SKM-1 (cell line): ENCODE measurements around the gene ZDHHC8.

Source experiments
- DNase-seq: peaks from one replicate; lab custom pipeline; 2025; ENCODE audit not compliant: unreplicated experiment; lab: John Stamatoyannopoulos, UW

ZDHHC8 gene, protein sequence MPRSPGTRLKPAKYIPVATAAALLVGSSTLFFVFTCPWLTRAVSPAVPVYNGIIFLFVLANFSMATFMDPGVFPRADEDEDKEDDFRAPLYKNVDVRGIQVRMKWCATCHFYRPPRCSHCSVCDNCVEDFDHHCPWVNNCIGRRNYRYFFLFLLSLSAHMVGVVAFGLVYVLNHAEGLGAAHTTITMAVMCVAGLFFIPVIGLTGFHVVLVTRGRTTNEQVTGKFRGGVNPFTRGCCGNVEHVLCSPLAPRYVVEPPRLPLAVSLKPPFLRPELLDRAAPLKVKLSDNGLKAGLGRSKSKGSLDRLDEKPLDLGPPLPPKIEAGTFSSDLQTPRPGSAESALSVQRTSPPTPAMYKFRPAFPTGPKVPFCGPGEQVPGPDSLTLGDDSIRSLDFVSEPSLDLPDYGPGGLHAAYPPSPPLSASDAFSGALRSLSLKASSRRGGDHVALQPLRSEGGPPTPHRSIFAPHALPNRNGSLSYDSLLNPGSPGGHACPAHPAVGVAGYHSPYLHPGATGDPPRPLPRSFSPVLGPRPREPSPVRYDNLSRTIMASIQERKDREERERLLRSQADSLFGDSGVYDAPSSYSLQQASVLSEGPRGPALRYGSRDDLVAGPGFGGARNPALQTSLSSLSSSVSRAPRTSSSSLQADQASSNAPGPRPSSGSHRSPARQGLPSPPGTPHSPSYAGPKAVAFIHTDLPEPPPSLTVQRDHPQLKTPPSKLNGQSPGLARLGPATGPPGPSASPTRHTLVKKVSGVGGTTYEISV

DNA sequence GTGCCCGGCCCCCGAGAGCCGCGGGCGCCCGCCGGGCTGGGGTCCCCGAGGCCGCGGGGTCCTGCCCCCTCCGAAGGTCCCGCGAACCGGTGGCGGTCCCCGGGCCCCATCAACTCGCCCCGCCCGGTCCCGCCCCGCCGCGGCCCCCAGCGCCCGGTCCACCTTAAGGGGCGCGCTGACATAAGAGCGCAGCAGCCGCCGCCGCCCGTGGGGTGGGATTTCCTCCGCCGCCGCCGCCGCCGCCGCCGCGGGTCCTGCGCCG, at the start of gene ZDHHC8:
TSS of gene ZDHHC8 (plus strand) at position 208 of the 262 bp plus-strand sequence. CDS start 144 bp downstream, outside the sequence.
- no peak for DNase-seq

GRCh38 chr22:20083157-20083890, 48.3 kb upstream of the ZDHHC8 start:
- DNase-seq: no peak

- DNase-seq: no peak
Measured at GRCh38 chr22:20083891-20084546, 47.6 kb upstream of the ZDHHC8 start.

DNA sequence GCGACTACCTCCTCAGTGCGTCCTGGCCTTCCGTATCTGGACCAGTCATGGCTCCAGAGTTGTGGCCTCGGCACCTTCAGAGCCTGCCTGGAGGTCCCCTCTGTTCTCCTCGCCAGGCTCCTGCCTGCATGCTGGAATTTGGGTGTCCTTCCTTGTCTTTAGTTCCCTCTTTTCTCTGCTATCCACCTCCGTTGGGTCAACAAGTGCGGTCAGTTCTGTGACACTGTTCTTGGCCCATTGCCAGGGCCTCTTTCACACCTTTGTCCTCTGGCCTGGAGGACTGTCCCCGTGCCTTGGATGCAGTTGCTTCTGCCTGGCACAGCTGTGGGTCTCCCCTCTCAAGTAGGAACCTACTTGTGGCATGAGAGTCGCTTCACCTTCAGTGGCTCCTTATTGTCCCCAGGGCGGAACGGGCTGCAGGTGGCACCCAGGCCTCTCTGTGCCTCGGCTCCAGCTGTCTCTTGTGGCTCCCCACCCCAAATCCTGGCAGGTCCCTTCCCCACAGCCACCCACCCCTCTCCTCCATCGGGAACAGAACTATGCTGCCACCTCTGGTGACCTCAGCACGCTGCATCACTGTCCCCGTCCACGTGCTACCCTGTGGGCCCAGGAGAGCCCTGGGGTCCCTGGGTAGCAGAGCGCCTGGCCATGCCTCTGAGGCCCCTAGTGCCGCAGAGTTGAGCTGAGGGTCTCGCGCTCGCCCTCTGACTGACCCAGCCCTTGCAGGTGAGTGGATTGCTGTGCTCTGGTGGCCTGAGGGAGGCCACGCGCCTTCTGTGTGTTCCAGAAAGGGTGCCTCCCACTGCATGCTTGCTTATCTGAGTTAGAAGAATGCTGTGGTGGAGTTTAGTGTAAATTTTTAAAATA, 46.8 kb upstream of the ZDHHC8 start:
- no peak for DNase-seq

GRCh38 chr22:20085651-20086050, 46.0 kb upstream of the ZDHHC8 start:
- no peak for DNase-seq

DNA sequence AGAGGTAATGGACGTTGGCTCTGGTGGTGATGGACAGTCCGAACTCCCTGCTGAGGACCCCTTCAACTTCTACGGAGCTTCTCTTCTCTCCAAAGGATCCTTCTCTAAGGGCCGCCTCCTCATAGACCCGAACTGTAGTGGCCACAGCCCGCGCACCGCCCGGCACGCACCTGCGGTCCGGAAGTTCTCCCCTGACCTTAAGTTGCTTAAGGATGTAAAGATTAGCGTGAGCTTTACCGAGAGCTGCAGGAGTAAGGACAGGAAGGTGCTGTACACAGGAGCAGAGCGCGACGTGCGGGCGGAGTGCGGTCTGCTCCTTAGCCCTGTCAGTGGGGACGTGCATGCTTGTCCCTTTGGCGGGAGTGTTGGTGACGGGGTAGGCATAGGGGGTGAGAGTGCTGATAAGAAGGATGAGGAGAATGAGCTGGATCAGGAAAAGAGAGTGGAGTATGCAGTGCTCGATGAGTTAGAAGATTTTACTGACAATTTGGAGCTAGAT, 45.5 kb upstream of the ZDHHC8 start:
- no peak for DNase-seq

DNA sequence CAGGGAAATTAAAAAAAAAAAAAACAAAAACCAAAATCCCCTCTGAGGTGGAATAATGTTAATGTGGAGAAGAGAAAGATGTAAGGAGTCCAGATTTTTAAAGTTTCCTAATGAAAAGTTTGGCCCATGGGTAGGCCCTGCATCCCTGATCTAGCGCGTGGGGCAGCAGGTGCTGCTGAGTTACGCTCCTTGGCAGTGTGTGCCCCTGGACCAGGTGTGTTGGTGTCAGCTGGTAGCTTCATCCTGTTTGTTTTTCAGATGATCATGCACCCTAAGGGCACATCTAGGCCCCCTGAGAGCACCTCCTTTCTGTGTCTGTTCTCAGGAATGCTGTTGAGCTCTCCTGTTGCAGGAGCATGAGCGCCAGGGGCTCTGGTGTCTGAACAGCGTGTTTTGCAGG, 44.8 kb upstream of the ZDHHC8 start:
- no peak for DNase-seq

DNA sequence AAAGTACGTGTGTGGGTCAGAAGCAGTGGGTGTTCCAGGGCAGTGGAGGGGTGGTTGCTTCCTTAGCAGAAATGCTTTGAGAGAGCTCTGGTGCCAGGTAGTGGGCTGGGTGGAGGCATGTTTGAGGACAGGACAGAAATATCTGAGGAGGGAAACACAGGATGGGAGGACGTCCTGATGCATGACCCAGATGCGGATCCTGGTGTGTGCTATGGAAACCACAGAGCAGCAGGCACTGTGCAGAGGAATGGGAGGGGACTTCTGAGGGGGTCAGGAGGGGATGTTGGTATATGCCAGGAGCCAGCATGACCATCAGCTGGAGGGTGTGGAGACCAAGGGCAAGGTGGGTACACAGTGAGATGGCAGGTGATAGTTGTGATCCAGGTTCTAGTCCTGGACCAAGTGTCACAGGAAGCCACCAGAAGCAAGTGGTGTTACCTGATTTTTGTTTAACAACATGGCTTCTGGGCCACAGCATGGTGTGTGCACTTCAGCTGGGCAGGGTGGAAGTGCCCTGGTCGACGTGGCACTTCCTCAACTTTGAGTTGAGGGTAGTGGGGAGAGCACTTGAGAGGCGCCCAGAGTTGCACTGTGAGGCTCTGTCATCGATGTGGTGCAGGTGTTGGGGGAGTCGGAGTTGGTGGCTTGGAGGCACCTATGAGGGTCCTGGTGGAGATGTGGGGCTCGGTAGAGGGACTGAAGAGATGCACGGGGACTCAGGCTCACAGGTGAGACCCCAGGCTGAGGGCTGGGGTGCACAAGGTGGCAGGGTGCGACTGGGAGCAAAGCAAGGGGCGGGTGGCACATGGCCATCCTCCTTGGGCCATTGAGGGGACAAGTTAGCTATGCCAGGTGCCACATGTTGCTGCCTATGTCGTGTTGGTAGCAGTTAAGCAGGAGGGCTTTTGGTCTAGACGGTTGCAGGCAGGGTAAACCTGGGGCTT, 44.0 kb upstream of the ZDHHC8 start:
- no peak for DNase-seq

- no peak for DNase-seq
Measured at GRCh38 chr22:20088263-20088648, 43.3 kb upstream of the ZDHHC8 start.

- DNase-seq: no peak
Measured at GRCh38 chr22:20089226-20089976, 42.2 kb upstream of the ZDHHC8 start.

- DNase-seq: no peak
Measured at GRCh38 chr22:20089977-20090729, 41.5 kb upstream of the ZDHHC8 start.

GRCh38 chr22:20090730-20091240, 40.8 kb upstream of the ZDHHC8 start:
- no peak for DNase-seq

DNA sequence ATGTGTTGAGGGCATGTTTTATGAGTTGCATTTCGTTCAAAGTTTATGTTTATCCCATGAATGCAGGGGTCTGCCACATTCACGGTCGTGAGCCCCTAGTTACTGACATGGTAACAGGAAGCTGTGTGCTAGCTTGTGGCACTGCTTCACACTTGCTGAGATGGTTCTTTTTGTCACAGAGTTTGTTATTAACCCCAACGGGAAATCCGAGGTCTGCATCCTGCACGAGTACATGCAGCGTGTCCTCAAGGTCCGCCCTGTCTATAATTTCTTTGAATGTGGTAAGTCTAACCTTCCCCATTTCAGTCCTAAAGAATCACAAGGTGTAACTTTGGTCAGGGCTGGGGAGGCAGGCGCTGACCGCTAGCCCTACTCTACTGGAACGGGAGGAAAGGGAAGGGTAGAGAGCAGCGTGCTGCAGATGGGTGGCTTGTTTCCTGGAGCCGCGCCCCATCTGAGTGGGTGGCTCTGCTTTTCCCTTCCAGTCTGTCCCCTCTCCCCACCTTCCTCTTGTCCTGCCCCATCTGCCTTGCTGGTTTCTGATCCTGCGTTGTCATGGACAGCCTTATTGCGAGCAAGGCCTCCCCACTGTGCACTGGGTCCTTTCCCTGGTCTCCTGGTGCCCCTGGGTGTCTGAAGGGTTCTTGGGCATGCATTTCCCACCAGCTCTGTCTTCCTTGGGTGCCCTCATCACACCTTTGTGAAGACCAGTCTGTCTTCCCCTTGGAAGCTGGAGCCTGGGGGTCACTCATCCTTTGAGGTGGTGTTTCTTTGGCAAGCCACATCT, 39.7 kb upstream of the ZDHHC8 start:
- no peak for DNase-seq

GRCh38 chr22:20092477-20092854, 39.1 kb upstream of the ZDHHC8 start:
- DNase-seq: no peak

- no peak for DNase-seq
Measured at GRCh38 chr22:20093418-20094196, 38.0 kb upstream of the ZDHHC8 start.

DNA sequence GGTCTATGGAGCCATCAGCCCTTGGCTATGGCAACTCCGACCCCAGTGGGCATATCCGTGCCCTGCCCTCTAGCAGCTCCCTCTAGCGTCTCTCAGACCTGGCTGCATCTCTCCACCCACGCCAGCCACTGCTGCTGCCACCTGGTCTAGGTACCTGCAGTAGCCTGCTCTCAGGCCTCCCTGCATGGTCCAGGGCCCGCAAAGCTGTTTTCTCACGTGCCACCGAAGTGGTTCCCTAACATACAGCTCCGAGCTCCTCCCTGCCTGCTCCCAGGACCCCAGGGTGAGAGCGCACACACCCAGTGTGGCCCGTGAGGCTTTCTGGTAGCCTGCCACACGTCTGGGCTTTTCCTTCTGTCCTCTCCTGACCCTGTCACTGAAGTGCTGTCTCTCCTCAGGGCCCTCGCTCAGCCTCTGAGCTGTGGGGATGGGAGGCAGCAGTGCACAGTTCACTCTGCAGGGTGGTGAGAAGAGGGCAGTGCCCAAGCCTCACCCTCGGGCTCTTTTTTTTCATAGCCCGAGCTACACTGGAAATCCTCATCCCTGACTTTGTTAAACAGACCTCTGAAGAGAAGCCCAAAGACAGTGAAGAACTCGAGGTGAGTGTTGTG, 37.3 kb upstream of the ZDHHC8 start:
- no peak for DNase-seq
